ENCODE measurements around the gene GALNT10.

GRCh38 chr5:154410786-154411185 is 220.3 kb downstream of the GALNT10 start:
- TF ChIP-seq POLR2A (IDR thresholded peaks at IDR 0.05; ENCODE audit: low read depth, low read length) (no peak), CTCF (IDR thresholded peaks at IDR 0.05 in 2 of 3, conservative IDR thresholded peaks at IDR 0.05 in 1 of 3; ENCODE audit: control insufficient read depth in 2 of 3, extremely low read depth in 1 of 3, insufficient read depth in 1 of 3, low read depth in 3 of 3, low read length in 3 of 3) (no peak), CREM (IDR thresholded peaks at IDR 0.05; ENCODE audit: low read depth) (no peak), IKZF1 (conservative IDR thresholded peaks at IDR 0.05) (no peak), MAX (IDR thresholded peaks at IDR 0.05; ENCODE audit: low read depth, low read length) (no peak), STAT1 (conservative IDR thresholded peaks at IDR 0.05) (no peak), TARDBP (IDR thresholded peaks at IDR 0.05; ENCODE audit: borderline replicate concordance) (no peak), SRF (IDR thresholded peaks at IDR 0.05; ENCODE audit: low read depth in 2 of 2, low read length in 2 of 2) (no peak)
